Measurements from ENCODE around the gene ROBO2. TPM values are rescaled to one million over a fixed set of nuclear protein-coding genes. Genes with fewer than 3 reads are reported as not detected.

The ROBO2 gene
- total RNA-seq, 4 donors from 2014 or later, result 0.20 to 0.41 (median 0.32) TPM; not detected in 1

DNA sequence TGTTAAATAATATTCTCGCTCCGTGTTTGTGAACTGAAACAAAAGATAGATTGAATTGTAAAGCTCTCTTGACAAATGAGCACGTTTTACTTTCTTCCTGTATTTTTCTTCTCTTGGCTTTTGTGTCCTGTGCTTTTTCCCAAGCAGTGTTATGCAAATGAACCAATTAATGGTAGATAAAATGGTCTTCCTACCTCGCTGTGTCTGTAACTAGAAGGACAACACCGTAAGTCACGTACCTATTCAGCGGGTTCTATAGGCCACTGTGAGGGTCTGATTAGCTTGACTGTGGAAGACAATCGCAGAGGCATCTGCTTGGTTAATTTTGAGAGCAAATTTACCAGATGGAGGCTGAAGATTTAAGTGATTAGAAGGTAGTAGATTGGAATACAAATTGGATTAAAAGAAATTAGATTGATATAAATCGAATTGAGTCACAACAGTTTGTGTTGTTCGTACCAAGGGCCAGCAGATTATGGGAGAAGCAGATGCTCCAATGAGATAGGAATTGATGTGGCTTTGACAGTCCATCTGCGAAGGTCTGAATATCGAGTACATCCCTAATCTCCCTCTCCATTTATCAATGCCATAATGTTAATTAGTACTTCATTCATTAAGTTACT lies 40.2 kb downstream of the ROBO2 start:
- TF ChIP-seq, protein P1, sequence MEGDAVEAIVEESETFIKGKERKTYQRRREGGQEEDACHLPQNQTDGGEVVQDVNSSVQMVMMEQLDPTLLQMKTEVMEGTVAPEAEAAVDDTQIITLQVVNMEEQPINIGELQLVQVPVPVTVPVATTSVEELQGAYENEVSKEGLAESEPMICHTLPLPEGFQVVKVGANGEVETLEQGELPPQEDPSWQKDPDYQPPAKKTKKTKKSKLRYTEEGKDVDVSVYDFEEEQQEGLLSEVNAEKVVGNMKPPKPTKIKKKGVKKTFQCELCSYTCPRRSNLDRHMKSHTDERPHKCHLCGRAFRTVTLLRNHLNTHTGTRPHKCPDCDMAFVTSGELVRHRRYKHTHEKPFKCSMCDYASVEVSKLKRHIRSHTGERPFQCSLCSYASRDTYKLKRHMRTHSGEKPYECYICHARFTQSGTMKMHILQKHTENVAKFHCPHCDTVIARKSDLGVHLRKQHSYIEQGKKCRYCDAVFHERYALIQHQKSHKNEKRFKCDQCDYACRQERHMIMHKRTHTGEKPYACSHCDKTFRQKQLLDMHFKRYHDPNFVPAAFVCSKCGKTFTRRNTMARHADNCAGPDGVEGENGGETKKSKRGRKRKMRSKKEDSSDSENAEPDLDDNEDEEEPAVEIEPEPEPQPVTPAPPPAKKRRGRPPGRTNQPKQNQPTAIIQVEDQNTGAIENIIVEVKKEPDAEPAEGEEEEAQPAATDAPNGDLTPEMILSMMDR (IDR thresholded peaks at IDR 0.05), result no peak
- TF ChIP-seq EP300 (IDR thresholded peaks at IDR 0.05; ENCODE audit: low read depth), result no peak
- TF ChIP-seq POLR2A (IDR thresholded peaks at IDR 0.05), result no peak
- TF ChIP-seq POLR2AphosphoS5 (IDR thresholded peaks at IDR 0.05), result no peak
- Histone ChIP-seq H3K4me1 (no peaks in the 10 kb centered on the region), H3K27ac (no peak overlapping the region), H3K9me3 (no peaks in the 10 kb centered on the region), H3K27me3 (no peaks in the 10 kb centered on the region), H3K36me3 (no peaks in the 10 kb centered on the region), H3K4me3 (no peak overlapping the region)
- 82 to 83% methylated on average over 12 of the region's 12 CpGs for WGBS, 2 donors (ENCODE audit: low coverage in 1 of 2)
- intact Hi-C loops (cut with DNase I; ENCODE audit: low total_unique reads) (no loop called here), in situ Hi-C loops (cut with MboI; ENCODE audit: low pct_ligation_motif_present in 1 of 4, low pct_unique_long_range_greater_than_20kb in 1 of 4, low sequenced_read_pairs in 3 of 4) (no loop called here)
- DNase-seq, result no peak

DNA sequence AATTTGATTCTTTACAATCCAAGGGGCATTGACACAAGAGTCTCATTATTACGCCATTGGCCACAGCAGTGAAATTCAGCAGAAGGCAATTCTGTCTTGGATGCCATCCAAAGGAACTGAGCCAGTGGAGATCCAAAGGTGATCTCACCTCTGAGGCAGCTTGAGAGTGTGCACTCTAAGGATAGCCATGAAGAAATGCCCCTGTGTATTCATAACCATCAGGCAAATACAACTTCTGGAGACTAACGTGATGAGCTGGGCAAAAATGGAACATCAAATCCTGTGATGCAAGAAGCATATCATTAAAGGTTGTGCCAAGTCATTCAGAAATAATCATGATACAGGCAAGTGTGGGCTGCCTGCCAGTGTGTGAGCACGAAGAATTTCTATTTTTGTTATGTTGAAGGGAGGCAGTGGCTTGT lies 41.4 kb downstream of the ROBO2 start:
- in situ Hi-C loops (cut with MboI; ENCODE audit: low pct_ligation_motif_present in 1 of 4, low pct_unique_long_range_greater_than_20kb in 1 of 4, low sequenced_read_pairs in 3 of 4) (no loop called here), intact Hi-C loops (cut with DNase I; ENCODE audit: low total_unique reads) (no loop called here)
- Histone ChIP-seq H3K4me1 (no peaks in the 10 kb centered on the region), H3K27me3 (no peaks in the 10 kb centered on the region), H3K4me3 (no peak overlapping the region), H3K27ac (no peak overlapping the region), H3K9me3 (no peaks in the 10 kb centered on the region), H3K36me3 (no peaks in the 10 kb centered on the region)
- no peak for DNase-seq
- no peak for TF ChIP-seq EP300 (IDR thresholded peaks at IDR 0.05; ENCODE audit: low read depth)
- TF ChIP-seq POLR2A (IDR thresholded peaks at IDR 0.05), result no peak
- 26 to 41% methylated on average over 3 of the region's 3 CpGs for WGBS, 2 donors (ENCODE audit: low coverage in 1 of 2)

DNA sequence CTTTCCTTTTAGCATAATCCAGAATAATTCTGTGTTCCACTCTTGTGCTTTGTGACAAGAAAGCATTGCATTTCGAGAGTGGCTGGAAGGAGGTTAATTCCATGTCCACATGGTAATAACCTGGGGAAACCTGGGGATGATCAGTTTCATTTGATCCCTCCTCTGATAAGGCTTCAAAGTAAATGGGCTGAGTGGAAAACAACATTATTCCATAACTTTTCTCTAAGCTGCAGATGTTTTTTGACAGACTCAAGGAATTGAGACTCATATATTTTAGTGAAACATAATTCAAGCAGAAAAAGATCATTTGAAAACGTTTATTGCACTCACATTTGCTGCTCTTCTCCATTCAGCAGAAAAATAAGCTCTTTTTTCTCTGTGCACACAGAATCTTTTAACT lies 44.6 kb downstream of the ROBO2 start:
- Histone ChIP-seq H3K27me3 (no peaks in the 10 kb centered on the region), H3K4me1 (no peaks in the 10 kb centered on the region), H3K4me3 (no peak overlapping the region), H3K36me3 (no peaks in the 10 kb centered on the region), H3K9me3 (no peaks in the 10 kb centered on the region), H3K27ac (no peak overlapping the region)
- WGBS, 2 donors (ENCODE audit: low coverage in 1 of 2), result 38 to 39% methylated on average over 2 of the region's 2 CpGs
- in situ Hi-C loops (cut with MboI; ENCODE audit: low pct_ligation_motif_present in 1 of 4, low pct_unique_long_range_greater_than_20kb in 1 of 4, low sequenced_read_pairs in 3 of 4), result no loop called here
- no peak for DNase-seq
- no peak for TF ChIP-seq POLR2AphosphoS5 (IDR thresholded peaks at IDR 0.05)
- no peak for TF ChIP-seq EP300 (IDR thresholded peaks at IDR 0.05; ENCODE audit: low read depth)
- no peak for TF ChIP-seq POLR2A (IDR thresholded peaks at IDR 0.05)
- TF ChIP-seq, protein P1 (IDR thresholded peaks at IDR 0.05), result no peak
- intact Hi-C loops (cut with DNase I; ENCODE audit: low total_unique reads), result no loop called here

DNA sequence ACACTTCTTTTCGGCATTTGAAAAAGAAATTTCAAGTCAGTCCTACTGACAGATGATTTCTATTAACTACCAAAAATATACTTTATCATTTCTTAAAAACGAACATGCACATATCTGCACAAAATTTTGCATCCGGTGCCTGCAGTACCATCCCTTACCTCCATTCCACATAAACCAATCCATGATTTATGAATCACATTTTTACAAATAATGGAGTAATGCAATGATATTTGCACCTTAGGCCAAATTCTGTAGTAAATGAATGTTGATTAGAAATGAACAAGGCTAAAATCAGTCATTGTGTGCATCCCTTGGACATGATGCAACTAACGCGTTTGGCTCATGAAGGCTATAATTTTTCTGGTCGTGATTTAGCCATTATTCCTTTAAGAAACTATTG lies 46.5 kb downstream of the ROBO2 start:
- in situ Hi-C loops (cut with MboI; ENCODE audit: low pct_ligation_motif_present in 1 of 4, low pct_unique_long_range_greater_than_20kb in 1 of 4, low sequenced_read_pairs in 3 of 4), result no loop called here
- 89 to 91% methylated on average over 6 of the region's 6 CpGs for WGBS, 2 donors (ENCODE audit: low coverage in 1 of 2)
- no peaks in the 10 kb centered on the region for H3K9me3 ChIP-seq
- DNase-seq, result no peak
- H3K27ac ChIP-seq, result no peak overlapping the region
- intact Hi-C loops (cut with DNase I; ENCODE audit: low total_unique reads), result no loop called here
- H3K36me3 ChIP-seq, result no peaks in the 10 kb centered on the region
- H3K4me1 ChIP-seq, result no peaks in the 10 kb centered on the region
- no peaks in the 10 kb centered on the region for H3K27me3 ChIP-seq
- TF ChIP-seq POLR2A (IDR thresholded peaks at IDR 0.05), result no peak
- TF ChIP-seq, protein P1 (IDR thresholded peaks at IDR 0.05), result peak in 1 of 5 experiments; percentile 9
- no peak for TF ChIP-seq EP300 (IDR thresholded peaks at IDR 0.05; ENCODE audit: low read depth)
- no peak overlapping the region for H3K4me3 ChIP-seq

DNA sequence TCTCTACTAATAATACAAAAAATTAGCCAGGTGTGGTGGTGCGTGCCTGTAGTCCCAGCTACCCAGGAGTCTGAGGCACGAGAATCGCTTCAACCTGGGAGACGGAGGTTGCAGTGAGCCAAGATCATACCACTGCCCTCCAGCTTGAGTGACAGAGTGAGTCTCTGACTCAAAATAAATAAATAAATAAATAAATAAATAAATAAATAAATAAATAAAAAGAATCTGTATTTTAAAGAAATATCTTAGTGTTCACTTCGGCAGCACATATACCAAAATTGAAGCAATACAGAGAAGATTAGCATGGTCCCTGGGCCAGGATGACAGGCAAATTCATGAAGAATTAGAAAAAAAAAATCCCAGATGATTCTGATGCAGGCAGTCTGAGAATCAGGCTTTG lies 51.9 kb downstream of the ROBO2 start:
- no peak overlapping the region for H3K27ac ChIP-seq
- no peak for DNase-seq
- H3K4me1 ChIP-seq, result no peaks in the 10 kb centered on the region
- intact Hi-C loops (cut with DNase I; ENCODE audit: low total_unique reads), result no loop called here
- in situ Hi-C loops (cut with MboI; ENCODE audit: low pct_ligation_motif_present in 1 of 4, low pct_unique_long_range_greater_than_20kb in 1 of 4, low sequenced_read_pairs in 3 of 4), result no loop called here
- no peaks in the 10 kb centered on the region for H3K9me3 ChIP-seq
- TF ChIP-seq EP300 (IDR thresholded peaks at IDR 0.05; ENCODE audit: low read depth) (no peak), POLR2AphosphoS5 (IDR thresholded peaks at IDR 0.05) (no peak), POLR2A (IDR thresholded peaks at IDR 0.05) (no peak)
- TF ChIP-seq, protein P1 (IDR thresholded peaks at IDR 0.05), result no peak
- WGBS, 2 donors (ENCODE audit: low coverage in 1 of 2), result 94 to 95% methylated on average over 5 of the region's 5 CpGs
- H3K27me3 ChIP-seq, result no peaks in the 10 kb centered on the region
- H3K36me3 ChIP-seq, result no peaks in the 10 kb centered on the region
- no peak overlapping the region for H3K4me3 ChIP-seq
